HCT116 (cell line): ENCODE results near the gene ACSS3. TPM values are rescaled to one million over a fixed set of nuclear protein-coding genes. Genes with fewer than 3 reads are reported as not detected.

Experiments
- ATAC-seq: fragments of 200-7000 bp; cut with Tn5 transposase; 2 replicates; pipeline ENCODE4 v1.9.1; 2020; ENCODE audit warnings: mild to moderate bottlenecking, moderate library complexity
- BruUV-seq: library from RNA; stranded (reverse); fragments of 400-500 nt; replicated peaks from 2 replicates; lab custom pipeline; 2021; lab: Mats Ljungman, UMichigan
- CTCF ChIA-PET: fragments of 300-600 bp; sonication (Branson Sonifier 250); formaldehyde crosslinking; loops from one replicate; lab custom pipeline; 2021; ENCODE audit warnings: antibody characterized with exemption; lab: Charles Lee
- POLR2A ChIA-PET: fragments of 300-600, 350-600 bp; sonication (Branson Sonifier 250); formaldehyde crosslinking; loops from one replicate; lab custom pipeline; 2021; ENCODE audit warnings: antibody characterized with exemption; lab: Charles Lee
- RAD21 ChIA-PET, 2 experiments: fragments of 300-600 bp; sonication (Branson Sonifier 250); formaldehyde crosslinking; loops; one replicate each; lab custom pipeline; 2023; ENCODE audit warnings: low total read pairs in 2 of 2; ENCODE audit not compliant: uncharacterized antibody in 2 of 2, unreplicated experiment in 2 of 2, low non-redundant PET in 1 of 2; lab: Charles Lee
- DNase-seq: peaks from one replicate; pipeline ENCODE4 v3.0.0-alpha.2; 2010; ENCODE audit warnings: low read depth, low spot score
- H2AFZ ChIP-seq: fragments of 200-600 bp; shearing (Covaris generic), sonication (generic); 2 replicates; pipeline ENCODE4 v1.6.1; 2017; ENCODE audit warnings: low read depth, mixed run types, mixed read lengths, antibody characterized with exemption, low read length; ENCODE audit not compliant: poor library complexity, severe bottlenecking
- H3K27ac ChIP-seq: 2 replicates; pipeline ENCODE4 v1.5.1; 2012; ENCODE audit warnings: low read depth, low read length
- H3K27me3 ChIP-seq: fragments of 200-600 bp; sonication (generic); 2 replicates; pipeline ENCODE4 v1.6.1; 2016; ENCODE audit warnings: mixed run types, low read length, mixed read lengths; ENCODE audit not compliant: insufficient read depth
- H3K36me3 ChIP-seq, 2 experiments: fragments of 200-500 bp in 1 of 2; fragments of 200-600 bp in 1 of 2; sonication (Bioruptor generic) in 1 of 2; sonication (generic) in 1 of 2; 2 replicates each; pipeline versions ENCODE4 v1.5.1 to v1.6.1; 2014 to 2016; ENCODE audit warnings: low read length in 2 of 2, inconsistent platforms in 1 of 2, mixed read lengths in 1 of 2, mixed run types in 1 of 2; ENCODE audit not compliant: insufficient read depth in 2 of 2, control insufficient read depth in 1 of 2
- H3K4me1 ChIP-seq, 2 experiments: fragments of 200-600 bp in 1 of 2; sonication (generic) in 1 of 2; 2 replicates each; pipeline versions ENCODE4 v1.5.1 to v1.6.1; 2012 to 2017; ENCODE audit warnings: low read length in 2 of 2, inconsistent platforms in 1 of 2, mild to moderate bottlenecking in 1 of 2, mixed read lengths in 1 of 2, mixed run types in 1 of 2, moderate library complexity in 1 of 2; ENCODE audit not compliant: insufficient read depth in 2 of 2, control insufficient read depth in 1 of 2
- H3K4me2 ChIP-seq: fragments of 200-600 bp; sonication (generic); 2 replicates; pipeline ENCODE4 v1.6.1; 2017; ENCODE audit warnings: mixed run types, low read length, mixed read lengths
- H3K4me3 ChIP-seq, 2 experiments: fragments of 200-600 bp in 1 of 2; sonication (generic) in 1 of 2; replicated peaks in 1 of 2; 2 replicates each; pipeline ENCODE4 v1.5.1; 2011 to 2016; ENCODE audit warnings: low read length in 2 of 2, control low read depth in 1 of 2, low read depth in 1 of 2, mild to moderate bottlenecking in 1 of 2, mixed read lengths in 1 of 2, mixed run types in 1 of 2
- H3K79me2 ChIP-seq: fragments of 200-600 bp; sonication (generic); 2 replicates; pipeline ENCODE4 v1.6.1; 2017; ENCODE audit warnings: mild to moderate bottlenecking, mixed run types, low read length, moderate library complexity, mixed read lengths; ENCODE audit not compliant: insufficient read depth
- H3K9ac ChIP-seq: fragments of 200-600 bp; sonication (generic); 2 replicates; pipeline ENCODE4 v1.6.1; 2016; ENCODE audit warnings: low read length, mixed read lengths
- H3K9me2 ChIP-seq: fragments of 200-600 bp; sonication (generic), shearing (Covaris generic); 2 replicates; pipeline ENCODE4 v1.6.1; 2017; ENCODE audit warnings: mixed run types, mild to moderate bottlenecking, moderate library complexity; ENCODE audit not compliant: insufficient read depth
- H3K9me3 ChIP-seq, 2 experiments: fragments of 200-500 bp in 1 of 2; fragments of 200-600 bp in 1 of 2; sonication (Bioruptor generic) in 1 of 2; sonication (generic) in 1 of 2; 2 replicates each; pipeline ENCODE4 v1.6.1; 2014 to 2017; ENCODE audit warnings: low read length in 2 of 2, mixed read lengths in 2 of 2, inconsistent platforms in 1 of 2, low read depth in 1 of 2, mild to moderate bottlenecking in 1 of 2, mixed run types in 1 of 2, moderate library complexity in 1 of 2; ENCODE audit not compliant: control insufficient read depth in 1 of 2, insufficient read depth in 1 of 2
- H4K20me1 ChIP-seq: fragments of 200-600 bp; sonication (generic), shearing (Covaris generic); 2 replicates; pipeline ENCODE4 v1.6.1; 2017; ENCODE audit warnings: mixed run types, mild to moderate bottlenecking, moderate library complexity; ENCODE audit not compliant: insufficient read depth
- ATF3 ChIP-seq: IDR thresholded peaks from 2 replicates; pipeline ENCODE4 v1.6.1; 2012
- CEBPB ChIP-seq: IDR thresholded peaks from 2 replicates; pipeline ENCODE4 v1.6.1; 2012; ENCODE audit warnings: low read depth
- CTCF ChIP-seq, 3 experiments: fragments of 200-600 bp in 1 of 3; sonication (generic) in 1 of 3; IDR thresholded peaks in 2 of 3; conservative IDR thresholded peaks in 1 of 3; 2 replicates each; pipeline ENCODE4 v1.5.1; 2012 to 2017; ENCODE audit warnings: low read depth in 2 of 3, low read length in 2 of 3, antibody characterized with exemption in 1 of 3, borderline replicate concordance in 1 of 3, control low read depth in 1 of 3, mild to moderate bottlenecking in 1 of 3, mixed read lengths in 1 of 3, mixed run types in 1 of 3, moderate library complexity in 1 of 3; ENCODE audit not compliant: insufficient read depth in 1 of 3
- EGR1 ChIP-seq: IDR thresholded peaks from 2 replicates; pipeline ENCODE4 v1.6.1; 2012; ENCODE audit warnings: low read depth
- ELF1 ChIP-seq: IDR thresholded peaks from 2 replicates; pipeline ENCODE4 v1.6.1; 2012; ENCODE audit warnings: low read depth, borderline replicate concordance
- EZH2 ChIP-seq: fragments of 200-600 bp; sonication (generic); IDR thresholded peaks from 2 replicates; pipeline ENCODE4 v1.6.1; 2017; ENCODE audit warnings: antibody characterized with exemption, mixed run types
- JUND ChIP-seq: IDR thresholded peaks from 2 replicates; pipeline ENCODE4 v1.6.1; 2012
- MAX ChIP-seq: IDR thresholded peaks from 2 replicates; pipeline ENCODE4 v1.6.1; 2012
- POLR2A ChIP-seq: IDR thresholded peaks from 2 replicates; pipeline ENCODE4 v1.7.0; 2011; ENCODE audit warnings: borderline replicate concordance; ENCODE audit not compliant: insufficient read depth, insufficient read length; ENCODE audit errors: extremely low read depth
- RAD21 ChIP-seq: IDR thresholded peaks from 2 replicates; pipeline ENCODE4 v1.6.1; 2012; ENCODE audit warnings: low read depth, mild to moderate bottlenecking
- REST ChIP-seq: IDR thresholded peaks from 2 replicates; pipeline ENCODE4 v1.6.1; 2012; ENCODE audit warnings: low read depth
- SIN3A ChIP-seq: IDR thresholded peaks from 2 replicates; pipeline ENCODE4 v1.6.1; 2012; ENCODE audit warnings: low read depth
- SP1 ChIP-seq: IDR thresholded peaks from 2 replicates; pipeline ENCODE4 v1.6.1; 2012; ENCODE audit warnings: low read depth
- TCF7L2 ChIP-seq: IDR thresholded peaks from 2 replicates; pipeline ENCODE4 v1.7.0; 2011; ENCODE audit warnings: borderline replicate concordance, inconsistent platforms; ENCODE audit not compliant: insufficient read depth, insufficient read length; ENCODE audit errors: extremely low read depth
- YY1 ChIP-seq: IDR thresholded peaks from 2 replicates; pipeline ENCODE4 v1.6.1; 2011; ENCODE audit warnings: low read length, low read depth, moderate library complexity, mild to moderate bottlenecking; ENCODE audit not compliant: insufficient replicate concordance; ENCODE audit errors: extremely low read depth
- ZBTB33 ChIP-seq: IDR thresholded peaks from 2 replicates; pipeline ENCODE4 v1.6.1; 2011; ENCODE audit warnings: mild to moderate bottlenecking, low read length, moderate library complexity; ENCODE audit not compliant: insufficient replicate concordance; ENCODE audit errors: extremely low read depth
- ZFX ChIP-seq: fragments of 450-650 bp; IDR thresholded peaks from 2 replicates; pipeline ENCODE4 v1.6.1; 2017
- intact Hi-C: fragments of 100-400 bp; cut with micrococcal nuclease; formaldehyde crosslinking; loops from 2 replicates; pipeline ENCODE4 v1.10.0; 2022
- total RNA-seq: library from RNA; stranded (reverse); gene quantifications from one replicate; pipeline ENCODE4 v1.2.1, GENCODE V29; 2021; ENCODE audit not compliant: unreplicated experiment

The ACSS3 gene
- total RNA-seq, 1 experiment from 2014 or later = 0.30 TPM

GRCh38 chr12:81222846-81223592 lies 145.1 kb downstream of the ACSS3 start:
- intact Hi-C loops = no loop called here
- Histone ChIP-seq H3K27ac (no peak overlapping the region), H4K20me1 (no peaks in the 10 kb centered on the region), H3K9me3 (no peaks in the 10 kb centered on the region), H2AFZ (no peak overlapping the region), H3K9me2 (no peaks in the 10 kb centered on the region), H3K4me2 (no peak overlapping the region), H3K9ac (no peak overlapping the region), H3K27me3 (0 out of 2 replicates have a peak, but pooled peaks cover 4% of the 10 kb centered on the region), H3K4me1 (no peaks in the 10 kb centered on the region), H3K4me3 (no peak overlapping the region), H3K36me3 (no peaks in the 10 kb centered on the region), H3K79me2 (no peaks in the 10 kb centered on the region)
- RAD21 ChIA-PET = no interaction called here
- ATAC-seq (no peak), DNase-seq (no peak)
- no peak for TF ChIP-seq SP1
- TF ChIP-seq ZFX = no peak
- no peak for TF ChIP-seq ELF1
- TF ChIP-seq ATF3 = no peak
- TF ChIP-seq EZH2 = no peak
- no peak for TF ChIP-seq SIN3A
- TF ChIP-seq POLR2A = no peak
- TF ChIP-seq CTCF (IDR thresholded peaks at IDR 0.05 in 2 of 3, conservative IDR thresholded peaks at IDR 0.05 in 1 of 3; ENCODE audit: borderline replicate concordance in 1 of 3, insufficient read depth in 1 of 3, low read depth in 2 of 3, low read length in 2 of 3) = no peak
- TF ChIP-seq MAX = no peak
- TF ChIP-seq REST = no peak
- no peak for TF ChIP-seq YY1
- no peak for TF ChIP-seq JUND
- TF ChIP-seq CEBPB = no peak
- TF ChIP-seq ZBTB33 = no peak
- no peak for TF ChIP-seq TCF7L2
- TF ChIP-seq RAD21 = no peak
- TF ChIP-seq EGR1 = no peak
- POLR2A ChIA-PET = no interaction called here
- no TSS peak for BruUV-seq
- CTCF ChIA-PET = no interaction called here
